Measurements from ENCODE around the gene PUSL1. TPM values are rescaled to one million over a fixed set of nuclear protein-coding genes. Genes with fewer than 3 reads are reported as not detected.

PUSL1 gene
- polyA plus RNA-seq, 1 donor (not counting 4 experiments of a cell fraction or from before 2014, with no cell fraction given): 11.4 TPM

GRCh38 chr1:1342584-1343115 lies 34.3 kb downstream of the PUSL1 start:
- H4K20me1 ChIP-seq (ENCODE audit: control insufficient read depth, extremely low read depth, insufficient read depth, low read length): peaks cover 11% of the 10 kb centered on the region

GRCh38 chr1:1343811-1344421 lies 35.5 kb downstream of the PUSL1 start:
- FAIRE-seq: no peak
- H3K36me3 ChIP-seq (ENCODE audit: control insufficient read depth in 2 of 2, extremely low read depth in 1 of 2, insufficient read depth in 2 of 2, low read length in 2 of 2): peaks cover 8 to 19% of the 10 kb centered on the region in 2 experiments
- peaks cover 11% of the 10 kb centered on the region for H4K20me1 ChIP-seq (ENCODE audit: control insufficient read depth, extremely low read depth, insufficient read depth, low read length)
- dilution Hi-C loops (cut with MboI; ENCODE audit: extremely low pct_ligation_motif_present, low sequenced_read_pairs): no loop called here
- no peaks in the 10 kb centered on the region for H3K9me1 ChIP-seq (ENCODE audit: control insufficient read depth, extremely low read depth, insufficient read depth, low read length)
- no peaks in the 10 kb centered on the region for H3K27me3 ChIP-seq (ENCODE audit: control insufficient read depth, extremely low read depth, insufficient read depth, low read length)
- peaks cover 83% of the 10 kb centered on the region for H3K79me2 ChIP-seq (ENCODE audit: control insufficient read depth, insufficient read depth, low read length)
- no peak overlapping the region for H2AFZ ChIP-seq (ENCODE audit: control insufficient read depth, low read length)
- peak overlapping the region; percentile 94 for H3K4me2 ChIP-seq (ENCODE audit: control insufficient read depth, extremely low read depth, insufficient read depth, low read depth, low read length)
- peaks cover 40% of the 10 kb centered on the region for H3K4me1 ChIP-seq (ENCODE audit: control insufficient read depth, extremely low read depth, insufficient read depth, low read length)
- no peaks in the 10 kb centered on the region for H3K9me3 ChIP-seq (ENCODE audit: control insufficient read depth, low read depth, low read length)
- no peak for TF ChIP-seq EZH2 (IDR thresholded peaks at IDR 0.05; ENCODE audit: low read length)
- TF ChIP-seq CTCF (optimal IDR thresholded peaks at IDR 0.05 in 1 of 3, IDR thresholded peaks at IDR 0.05 in 1 of 3, conservative IDR thresholded peaks at IDR 0.05 in 1 of 3; ENCODE audit: extremely low read depth in 1 of 3, insufficient read depth in 2 of 3, low read length in 3 of 3): no peak
- no peak for DNase-seq (ENCODE audit: low read depth, low spot score)
- H3K27ac ChIP-seq (ENCODE audit: control insufficient read depth, insufficient read depth, low read length): peak overlapping the region; percentile 92
- peak overlapping the region; percentile 31 to 63 (median 36) for H3K4me3 ChIP-seq (ENCODE audit: control insufficient read depth in 2 of 3, extremely low read depth in 1 of 3, insufficient read depth in 2 of 3, low read depth in 1 of 3, low read length in 3 of 3)
- H3K9ac ChIP-seq (ENCODE audit: control insufficient read depth, extremely low read depth, insufficient read depth, low read length): peak overlapping the region; percentile 79

More at GRCh38 chr1:1342584-1343115, 34.3 kb downstream of the PUSL1 start:
- Histone ChIP-seq H3K9me1 (ENCODE audit: control insufficient read depth, extremely low read depth, insufficient read depth, low read length) (no peaks in the 10 kb centered on the region), H3K27me3 (ENCODE audit: control insufficient read depth, extremely low read depth, insufficient read depth, low read length) (no peaks in the 10 kb centered on the region), H3K79me2 (ENCODE audit: control insufficient read depth, insufficient read depth, low read length) (peaks cover 70% of the 10 kb centered on the region), H3K9me3 (ENCODE audit: control insufficient read depth, low read depth, low read length) (no peaks in the 10 kb centered on the region), H2AFZ (ENCODE audit: control insufficient read depth, low read length) (no peak overlapping the region), H3K4me3 (ENCODE audit: control insufficient read depth in 2 of 3, extremely low read depth in 1 of 3, insufficient read depth in 2 of 3, low read depth in 1 of 3, low read length in 3 of 3) (no peak overlapping the region), H3K27ac (ENCODE audit: control insufficient read depth, insufficient read depth, low read length) (no peak overlapping the region), H3K4me1 (ENCODE audit: control insufficient read depth, extremely low read depth, insufficient read depth, low read length) (peaks cover 38% of the 10 kb centered on the region), H3K9ac (ENCODE audit: control insufficient read depth, extremely low read depth, insufficient read depth, low read length) (no peak overlapping the region), H3K4me2 (ENCODE audit: control insufficient read depth, extremely low read depth, insufficient read depth, low read depth, low read length) (no peak overlapping the region), H3K36me3 (ENCODE audit: control insufficient read depth in 2 of 2, extremely low read depth in 1 of 2, insufficient read depth in 2 of 2, low read length in 2 of 2) (peaks cover 11 to 19% of the 10 kb centered on the region in 2 experiments)
- TF ChIP-seq CTCF (optimal IDR thresholded peaks at IDR 0.05 in 1 of 3, IDR thresholded peaks at IDR 0.05 in 1 of 3, conservative IDR thresholded peaks at IDR 0.05 in 1 of 3; ENCODE audit: extremely low read depth in 1 of 3, insufficient read depth in 2 of 3, low read length in 3 of 3): no peak
- TF ChIP-seq EZH2 (IDR thresholded peaks at IDR 0.05; ENCODE audit: low read length): no peak
- dilution Hi-C loops (cut with MboI; ENCODE audit: extremely low pct_ligation_motif_present, low sequenced_read_pairs): no loop called here
- no peak for FAIRE-seq
- DNase-seq (ENCODE audit: low read depth, low spot score): no peak

Data from keratinocyte (primary cell).